ENCODE measurements around the gene PNPLA7. TPM values are rescaled to one million over a fixed set of nuclear protein-coding genes. Genes with fewer than 3 reads are reported as not detected.
"Not testable (repeated sequence)": the region's sequence is repeated elsewhere in the genome, so short reads cannot be mapped to it uniquely, and the experiment has no call there.

PNPLA7 gene
- 3.9 TPM for total RNA-seq (2021; ENCODE audit: unreplicated experiment)
- polyA plus RNA-seq (2012; ENCODE audit: insufficient read length), result 4.8 TPM
- percentile 39 among the genes with signal in this experiment for Bru-seq, nascent RNA
- percentile 44 among the genes with signal in this experiment for BruChase-seq, experiment 1, labeled RNA remaining after a 2-hour chase
- BruChase-seq, experiment 2, labeled RNA remaining after a 6-hour chase, result percentile 54 among the genes with signal in this experiment
- long read RNA-seq, partial matches to known transcripts, result 5 of 9 reads
- long read RNA-seq, other reads (novel, unspliced or antisense), result 3 of 9 reads

DNA sequence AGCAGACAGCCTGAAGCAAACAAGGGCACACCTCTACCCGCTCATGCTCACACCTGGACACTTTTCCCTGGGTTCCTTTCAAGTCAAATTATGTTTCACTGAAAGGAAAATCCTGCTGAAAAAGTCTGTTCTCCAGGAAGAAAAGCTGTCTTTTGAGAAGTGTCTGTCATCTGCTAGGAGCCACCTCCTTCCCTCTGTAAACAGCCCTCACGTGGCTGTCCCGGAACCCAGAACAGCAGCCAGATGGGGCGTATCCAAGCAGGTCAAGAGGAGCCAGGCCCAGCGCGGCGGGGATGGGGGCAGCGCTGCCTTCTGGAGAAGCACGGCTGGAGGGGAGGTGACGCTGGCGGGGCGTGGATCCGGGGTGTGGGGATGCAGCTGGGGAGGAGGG, at the start of gene PNPLA7:
Gene PNPLA7 (minus strand): TSS at position 172 of the 391 bp plus-strand sequence. CDS start 205 bp downstream, outside the sequence.
- H3K27me3 ChIP-seq (ENCODE audit: control insufficient read depth, insufficient read depth, low read length), result no peaks in the 10 kb centered on the region
- peak; percentile 62 for ATAC-seq
- no peak for TF ChIP-seq SIN3A (IDR thresholded peaks at IDR 0.05; ENCODE audit: borderline replicate concordance, insufficient read depth, low read depth, low read length)
- TF ChIP-seq, protein P1, sequence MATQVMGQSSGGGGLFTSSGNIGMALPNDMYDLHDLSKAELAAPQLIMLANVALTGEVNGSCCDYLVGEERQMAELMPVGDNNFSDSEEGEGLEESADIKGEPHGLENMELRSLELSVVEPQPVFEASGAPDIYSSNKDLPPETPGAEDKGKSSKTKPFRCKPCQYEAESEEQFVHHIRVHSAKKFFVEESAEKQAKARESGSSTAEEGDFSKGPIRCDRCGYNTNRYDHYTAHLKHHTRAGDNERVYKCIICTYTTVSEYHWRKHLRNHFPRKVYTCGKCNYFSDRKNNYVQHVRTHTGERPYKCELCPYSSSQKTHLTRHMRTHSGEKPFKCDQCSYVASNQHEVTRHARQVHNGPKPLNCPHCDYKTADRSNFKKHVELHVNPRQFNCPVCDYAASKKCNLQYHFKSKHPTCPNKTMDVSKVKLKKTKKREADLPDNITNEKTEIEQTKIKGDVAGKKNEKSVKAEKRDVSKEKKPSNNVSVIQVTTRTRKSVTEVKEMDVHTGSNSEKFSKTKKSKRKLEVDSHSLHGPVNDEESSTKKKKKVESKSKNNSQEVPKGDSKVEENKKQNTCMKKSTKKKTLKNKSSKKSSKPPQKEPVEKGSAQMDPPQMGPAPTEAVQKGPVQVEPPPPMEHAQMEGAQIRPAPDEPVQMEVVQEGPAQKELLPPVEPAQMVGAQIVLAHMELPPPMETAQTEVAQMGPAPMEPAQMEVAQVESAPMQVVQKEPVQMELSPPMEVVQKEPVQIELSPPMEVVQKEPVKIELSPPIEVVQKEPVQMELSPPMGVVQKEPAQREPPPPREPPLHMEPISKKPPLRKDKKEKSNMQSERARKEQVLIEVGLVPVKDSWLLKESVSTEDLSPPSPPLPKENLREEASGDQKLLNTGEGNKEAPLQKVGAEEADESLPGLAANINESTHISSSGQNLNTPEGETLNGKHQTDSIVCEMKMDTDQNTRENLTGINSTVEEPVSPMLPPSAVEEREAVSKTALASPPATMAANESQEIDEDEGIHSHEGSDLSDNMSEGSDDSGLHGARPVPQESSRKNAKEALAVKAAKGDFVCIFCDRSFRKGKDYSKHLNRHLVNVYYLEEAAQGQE (IDR thresholded peaks at IDR 0.05; ENCODE audit: insufficient read depth in 1 of 2, low read depth in 2 of 2, low read length in 1 of 2), result no peak
- no peak for TF ChIP-seq CTCF (IDR thresholded peaks at IDR 0.05)
- no peak for TF ChIP-seq POLR2AphosphoS5 (IDR thresholded peaks at IDR 0.05; ENCODE audit: low read depth, low read length)
- no peak for TF ChIP-seq TCF7L2 (IDR thresholded peaks at IDR 0.05; ENCODE audit: low read depth, low read length)
- no peak for DNase-seq (ENCODE audit: low read depth, low spot score)
- POLR2A ChIA-PET, result no interaction called here
- CTCF ChIA-PET, result no interaction called here
- H3K27ac ChIP-seq (ENCODE audit: low read length), result peak within 1 kb of the TSS; percentile 65
- H3K9me3 ChIP-seq (ENCODE audit: control insufficient read depth, insufficient read depth, low read depth, low read length), result no peaks in the 10 kb centered on the region
- peak within 1 kb of the TSS; percentile 54 to 62 for H3K4me3 ChIP-seq (ENCODE audit: low read depth in 2 of 2, low read length in 2 of 2)
- no peaks in the 10 kb centered on the region for H3K36me3 ChIP-seq (ENCODE audit: control insufficient read depth, insufficient read depth, low read length)
- BruUV-seq (replicated peaks), result no TSS peak
- intact Hi-C loops (cut with micrococcal nuclease; ENCODE audit: unreplicated experiment), result no loop called here
- H3K4me1 ChIP-seq (ENCODE audit: control insufficient read depth, insufficient read depth, low read length), result peaks cover 4% of the 10 kb centered on the region; the same call in 1 of the 2 replicates
- in situ Hi-C loops (cut with HindIII; ENCODE audit: low pct_unique_long_range_greater_than_20kb, low sequenced_read_pairs), result no loop called here

DNA sequence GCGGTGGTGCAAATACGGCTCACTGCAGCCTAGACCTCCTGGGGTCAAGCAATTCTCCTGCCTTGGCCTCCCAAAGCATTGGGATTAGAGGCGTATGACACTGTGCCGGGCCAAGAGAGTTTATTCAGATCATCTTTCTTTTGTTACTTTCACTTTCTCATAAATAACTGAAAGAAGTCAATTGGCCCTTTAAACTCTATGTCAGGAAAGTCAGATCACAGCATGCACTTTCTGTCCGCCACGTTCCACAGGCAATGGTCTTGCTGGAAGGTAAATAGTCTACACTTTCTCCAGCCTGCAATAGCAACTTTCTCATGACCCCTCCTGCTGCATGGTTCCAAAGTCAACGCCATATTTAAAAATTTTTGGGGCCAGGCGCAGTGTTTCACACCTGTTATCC, 48.7 kb upstream of the PNPLA7 start:
- in situ Hi-C loops (cut with HindIII; ENCODE audit: low pct_unique_long_range_greater_than_20kb, low sequenced_read_pairs), result no loop called here
- no peak for TF ChIP-seq SIN3A (IDR thresholded peaks at IDR 0.05; ENCODE audit: borderline replicate concordance, insufficient read depth, low read depth, low read length)
- no peak for TF ChIP-seq POLR2AphosphoS5 (IDR thresholded peaks at IDR 0.05; ENCODE audit: low read depth, low read length)
- TF ChIP-seq, protein P1 (IDR thresholded peaks at IDR 0.05; ENCODE audit: insufficient read depth in 1 of 2, low read depth in 2 of 2, low read length in 1 of 2), result no peak
- TF ChIP-seq CTCF (IDR thresholded peaks at IDR 0.05), result no peak
- TF ChIP-seq TCF7L2 (IDR thresholded peaks at IDR 0.05; ENCODE audit: low read depth, low read length), result no peak
- Histone ChIP-seq H3K4me3 (ENCODE audit: low read depth in 2 of 2, low read length in 2 of 2) (no peak overlapping the region), H3K27ac (ENCODE audit: low read length) (no peak overlapping the region), H3K27me3 (ENCODE audit: control insufficient read depth, insufficient read depth, low read length) (no peaks in the 10 kb centered on the region), H3K36me3 (ENCODE audit: control insufficient read depth, insufficient read depth, low read length) (no peaks in the 10 kb centered on the region), H3K9me3 (ENCODE audit: control insufficient read depth, insufficient read depth, low read depth, low read length) (no peaks in the 10 kb centered on the region), H3K4me1 (ENCODE audit: control insufficient read depth, insufficient read depth, low read length) (no peaks in the 10 kb centered on the region)
- POLR2A ChIA-PET, result no interaction called here
- intact Hi-C loops (cut with micrococcal nuclease; ENCODE audit: unreplicated experiment), result no loop called here
- DNase-seq (ENCODE audit: low read depth, low spot score) (no peak), ATAC-seq (no peak; the same call in 1 of the 2 replicates)
- no TSS peak for BruUV-seq (replicated peaks)
- CTCF ChIA-PET, result no interaction called here

- intact Hi-C loops (cut with micrococcal nuclease; ENCODE audit: unreplicated experiment); H3K9me3 ChIP-seq (ENCODE audit: control insufficient read depth, insufficient read depth, low read depth, low read length); CTCF ChIA-PET; H3K36me3 ChIP-seq (ENCODE audit: control insufficient read depth, insufficient read depth, low read length); H3K27ac ChIP-seq (ENCODE audit: low read length); H3K4me1 ChIP-seq (ENCODE audit: control insufficient read depth, insufficient read depth, low read length); in situ Hi-C loops (cut with HindIII; ENCODE audit: low pct_unique_long_range_greater_than_20kb, low sequenced_read_pairs); POLR2A ChIA-PET; ATAC-seq; DNase-seq (ENCODE audit: low read depth, low spot score); H3K4me3 ChIP-seq (ENCODE audit: low read depth in 2 of 2, low read length in 2 of 2); BruUV-seq (replicated peaks); H3K27me3 ChIP-seq (ENCODE audit: control insufficient read depth, insufficient read depth, low read length): not testable (repeated sequence)
Observed at GRCh38 chr9:137596577-137596976, 46.4 kb upstream of the PNPLA7 start.

Data from Panc1 (cell line).